Brain microvascular endothelial cell (primary cell): ENCODE results near the gene GHDC.

Experiments used
- DNase-seq: peaks from one replicate; pipeline ENCODE4 v3.0.0-alpha.2; 2020
- H3K27ac ChIP-seq: fragments of 250-450 bp; sonication (Bioruptor Pico); 2 replicates; pipeline ENCODE4 v1.5.1; 2020; ENCODE audit warnings: mild to moderate bottlenecking, moderate library complexity
- H3K27me3 ChIP-seq: fragments of 250-450 bp; sonication (Bioruptor Pico); replicated peaks from 2 replicates; pipeline ENCODE4 v1.5.1; 2020; ENCODE audit warnings: mild to moderate bottlenecking
- H3K36me3 ChIP-seq: fragments of 250-450 bp; sonication (Bioruptor Pico); replicated peaks from 2 replicates; pipeline ENCODE4 v1.5.1; 2020; ENCODE audit warnings: mild to moderate bottlenecking
- H3K4me3 ChIP-seq: 2 replicates; pipeline ENCODE4 v1.5.1; 2011; ENCODE audit warnings: low read depth, mild to moderate bottlenecking, control low read depth, low read length, moderate library complexity
- CTCF ChIP-seq: IDR thresholded peaks from 2 replicates; pipeline ENCODE4 v1.5.1; 2011; ENCODE audit warnings: low read depth, mild to moderate bottlenecking, moderate library complexity, low read length, control low read depth, inconsistent platforms; ENCODE audit errors: missing control alignments
- in situ Hi-C: cut with HindIII; loops from 2 replicates; pipeline ENCODE4 v1.10.0; 2017; ENCODE audit warnings: low sequenced_read_pairs, low pct_ligation_motif_present

Gene GHDC

GRCh38 chr17:42180922-42181850 lies 13.1 kb downstream of the GHDC start, which contains the start of gene KCNH4:
KCNH4 (minus strand) TSS chr17:42181142; CDS start chr17:42180945, 197 bp downstream.
- in situ Hi-C loops: no loop called here
- Histone ChIP-seq H3K27ac (no peak within 1 kb of the TSS), H3K27me3 (peaks cover 22% of the 10 kb centered on the region), H3K36me3 (no peaks in the 10 kb centered on the region), H3K4me3 (peak within 1 kb of the TSS; percentile 5)
- TF ChIP-seq CTCF: peak; percentile 66
- DNase-seq: peak; percentile 76

- Histone ChIP-seq H3K4me3 (no peak overlapping the region), H3K27me3 (peaks cover 22% of the 10 kb centered on the region), H3K36me3 (no peaks in the 10 kb centered on the region), H3K27ac (no peak overlapping the region)
- TF ChIP-seq CTCF: no peak
- in situ Hi-C loops: no loop called here
- DNase-seq: no peak
Observed at GRCh38 chr17:42180411-42180921, 13.8 kb downstream of the GHDC start.

GRCh38 chr17:42179911-42180410 lies 14.3 kb downstream of the GHDC start:
- Histone ChIP-seq H3K36me3 (no peaks in the 10 kb centered on the region), H3K4me3 (no peak overlapping the region), H3K27me3 (peaks cover 22% of the 10 kb centered on the region), H3K27ac (no peak overlapping the region)
- no peak for DNase-seq
- no peak for TF ChIP-seq CTCF
- in situ Hi-C loops: no loop called here

- in situ Hi-C loops: no loop called here
- Histone ChIP-seq H3K27me3 (peaks cover 22% of the 10 kb centered on the region), H3K4me3 (no peak overlapping the region), H3K27ac (no peak overlapping the region), H3K36me3 (no peaks in the 10 kb centered on the region)
- no peak for TF ChIP-seq CTCF
- DNase-seq: no peak
Observed at GRCh38 chr17:42179335-42179734, 15.0 kb downstream of the GHDC start.

- no peaks in the 10 kb centered on the region for H3K36me3 ChIP-seq
- in situ Hi-C loops: no loop called here
- TF ChIP-seq CTCF: no peak
- DNase-seq: no peak
- peaks cover 22% of the 10 kb centered on the region for H3K27me3 ChIP-seq
- no peak overlapping the region for H3K4me3 ChIP-seq
- no peak overlapping the region for H3K27ac ChIP-seq
Observed at GRCh38 chr17:42178817-42179216, 15.5 kb downstream of the GHDC start.
